ENCODE results near the gene MTMR3.

The MTMR3 gene

GRCh38 chr22:29914165-29914564 is 31.2 kb downstream of the MTMR3 start:
- TF ChIP-seq POLR2A (IDR thresholded peaks at IDR 0.05; ENCODE audit: low read depth, low read length): no peak
- FAIRE-seq (peak; percentile 85), DNase-seq (ENCODE audit: insufficient read length, low spot score) (peak; percentile 10)

- FAIRE-seq (no peak), DNase-seq (ENCODE audit: insufficient read length, low spot score) (no peak)
- TF ChIP-seq POLR2A (IDR thresholded peaks at IDR 0.05; ENCODE audit: low read depth, low read length): no peak
These were observed 32.1 kb downstream of the MTMR3 start for GRCh38 chr22:29914991-29915533.

GRCh38 chr22:29916007-29916544 is 33.1 kb downstream of the MTMR3 start:
- TF ChIP-seq POLR2A (IDR thresholded peaks at IDR 0.05; ENCODE audit: low read depth, low read length): no peak
- DNase-seq (ENCODE audit: insufficient read length, low spot score): no peak
- no peak for FAIRE-seq

- FAIRE-seq (no peak), DNase-seq (ENCODE audit: insufficient read length, low spot score) (no peak)
- no peak for TF ChIP-seq POLR2A (IDR thresholded peaks at IDR 0.05; ENCODE audit: low read depth, low read length)
These were observed 34.3 kb downstream of the MTMR3 start for GRCh38 chr22:29917052-29917902.

- FAIRE-seq (no peak), DNase-seq (ENCODE audit: insufficient read length, low spot score) (no peak)
- TF ChIP-seq POLR2A (IDR thresholded peaks at IDR 0.05; ENCODE audit: low read depth, low read length): no peak
These were observed 42.4 kb downstream of the MTMR3 start for GRCh38 chr22:29925402-29925801.

GRCh38 chr22:29926057-29926456 is 43.1 kb downstream of the MTMR3 start:
- no peak for FAIRE-seq
- no peak for TF ChIP-seq POLR2A (IDR thresholded peaks at IDR 0.05; ENCODE audit: low read depth, low read length)

GRCh38 chr22:29932136-29932535 is 49.2 kb downstream of the MTMR3 start:
- no peak for TF ChIP-seq POLR2A (IDR thresholded peaks at IDR 0.05; ENCODE audit: low read depth, low read length)
- no peak for FAIRE-seq
- no peak for DNase-seq (ENCODE audit: insufficient read length, low spot score)

More at GRCh38 chr22:29926057-29926456, 43.1 kb downstream of the MTMR3 start:
- no peak for DNase-seq (ENCODE audit: insufficient read length, low spot score)

- DNase-seq (ENCODE audit: insufficient read length, low spot score) (no peak), FAIRE-seq (no peak)
- TF ChIP-seq POLR2A (IDR thresholded peaks at IDR 0.05; ENCODE audit: low read depth, low read length): no peak
These were observed 50.6 kb downstream of the MTMR3 start for GRCh38 chr22:29933619-29934018.

- no peak for TF ChIP-seq POLR2A (IDR thresholded peaks at IDR 0.05; ENCODE audit: low read depth, low read length)
- DNase-seq (ENCODE audit: insufficient read length, low spot score) (no peak), FAIRE-seq (no peak)
These were observed 51.6 kb downstream of the MTMR3 start for GRCh38 chr22:29934596-29934995.

- TF ChIP-seq POLR2A (IDR thresholded peaks at IDR 0.05; ENCODE audit: low read depth, low read length): no peak
- no peak for FAIRE-seq
- no peak for DNase-seq (ENCODE audit: insufficient read length, low spot score)
These were observed 53.2 kb downstream of the MTMR3 start for GRCh38 chr22:29936186-29936585.

- no peak for TF ChIP-seq POLR2A (IDR thresholded peaks at IDR 0.05; ENCODE audit: low read depth, low read length)
- FAIRE-seq (no peak), DNase-seq (ENCODE audit: insufficient read length, low spot score) (no peak)
These were observed 55.1 kb downstream of the MTMR3 start for GRCh38 chr22:29937940-29938693.

GRCh38 chr22:29940526-29940925 is 57.6 kb downstream of the MTMR3 start:
- TF ChIP-seq POLR2A (IDR thresholded peaks at IDR 0.05; ENCODE audit: low read depth, low read length): no peak
- DNase-seq (ENCODE audit: insufficient read length, low spot score): no peak
- no peak for FAIRE-seq

- no peak for TF ChIP-seq POLR2A (IDR thresholded peaks at IDR 0.05; ENCODE audit: low read depth, low read length)
- no peak for DNase-seq (ENCODE audit: insufficient read length, low spot score)
- no peak for FAIRE-seq
These were observed 61.4 kb downstream of the MTMR3 start for GRCh38 chr22:29944339-29944738.

GRCh38 chr22:29945435-29945834 is 62.5 kb downstream of the MTMR3 start:
- DNase-seq (ENCODE audit: insufficient read length, low spot score): no peak
- no peak for FAIRE-seq
- TF ChIP-seq POLR2A (IDR thresholded peaks at IDR 0.05; ENCODE audit: low read depth, low read length): no peak
